BJ (cell line): ENCODE data around the gene NCF4. TPM values are rescaled to one million over a fixed set of nuclear protein-coding genes. Genes with fewer than 3 reads are reported as not detected.

ENCODE experiments used
- CTCF ChIA-PET: fragments of 350-600 bp; formaldehyde crosslinking; extraction: SDS; loops from one replicate; lab custom pipeline; 2021; ENCODE audit warnings: antibody characterized with exemption, inconsistent platforms; lab: Yijun Ruan, JAX
- POLR2A ChIA-PET: fragments of 300-600 bp; sonication (Branson Sonifier 250); formaldehyde crosslinking; extraction: SDS; loops from one replicate; lab custom pipeline; 2021; ENCODE audit warnings: antibody characterized with exemption; lab: Charles Lee
- DNase-seq: peaks from one replicate; pipeline ENCODE4 v3.0.0-alpha.2; 2011; ENCODE audit warnings: low read depth
- H3K27me3 ChIP-seq: 2 replicates; pipeline ENCODE4 v1.6.0; 2011; ENCODE audit warnings: low read length; ENCODE audit not compliant: control insufficient read depth, insufficient read depth
- H3K36me3 ChIP-seq: 2 replicates; pipeline ENCODE4 v1.5.1; 2011; ENCODE audit warnings: low read length; ENCODE audit not compliant: control insufficient read depth, insufficient read depth
- H3K4me3 ChIP-seq: 2 replicates; pipeline ENCODE4 v1.5.1; 2011; ENCODE audit warnings: low read depth, mild to moderate bottlenecking, control low read depth, low read length
- polyA minus RNA-seq: library from RNA; depleted of rRNA, polyadenylated mRNA; stranded (reverse); fragments of >200 nt; gene quantifications from 2 replicates; pipeline ENCODE4 v1.2.3, GENCODE V29; 2011; rRNA and poly(A)+ RNA removed
- polyA plus RNA-seq: library from polyadenylated mRNA; depleted of rRNA; stranded (reverse); fragments of >200 nt; gene quantifications from 2 replicates; pipeline ENCODE4 v1.2.3, GENCODE V29; 2011; rRNA removed
- TF ChIP-seq, protein P1 (sequence below): IDR thresholded peaks from 2 replicates; pipeline ENCODE4 v1.5.1; 2011; ENCODE audit warnings: low read depth, mild to moderate bottlenecking, control low read depth, inconsistent platforms, low read length, moderate library complexity; ENCODE audit not compliant: insufficient read depth

The NCF4 gene
- polyA plus RNA-seq = not detected in 2 replicates
- polyA minus RNA-seq = not detected in 2 replicates

DNA sequence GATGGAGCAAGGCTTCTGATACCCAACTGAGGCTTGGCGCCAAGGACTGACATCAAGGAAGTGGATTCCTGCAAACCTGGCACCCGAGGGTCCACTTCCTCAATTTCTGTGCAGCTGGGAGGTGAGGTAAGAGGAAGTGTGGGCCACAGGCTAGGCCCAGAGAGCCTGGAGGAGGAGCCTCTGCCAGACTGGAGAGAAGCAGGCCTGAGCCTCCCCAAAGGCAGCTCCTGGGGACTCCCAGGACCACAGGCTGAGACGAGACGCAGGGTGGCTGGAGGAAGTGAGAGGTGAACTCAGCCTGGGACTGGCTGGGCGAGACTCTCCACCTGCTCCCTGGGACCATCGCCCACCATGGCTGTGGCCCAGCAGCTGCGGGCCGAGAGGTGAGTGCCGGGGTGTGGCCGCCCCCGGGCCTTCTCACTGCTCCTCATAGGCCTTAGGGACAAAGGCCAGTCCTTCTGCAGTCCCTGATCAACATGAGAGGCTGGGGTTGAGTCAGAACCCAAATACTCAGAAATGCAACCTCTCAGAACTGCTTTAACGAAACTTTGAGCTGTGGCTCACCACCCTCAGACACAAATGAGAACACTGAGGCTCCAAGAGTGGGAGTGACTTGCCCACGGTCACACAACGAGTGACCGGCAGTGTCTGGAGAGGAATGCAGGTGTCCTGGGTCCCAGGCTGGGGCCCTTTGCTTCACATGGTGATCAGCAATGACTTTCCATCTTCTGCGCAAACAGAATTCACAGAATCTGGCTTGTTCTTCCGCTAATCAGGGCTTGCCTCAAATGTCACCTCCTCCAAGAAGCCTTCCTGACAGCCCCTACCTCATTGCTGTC, at the start of gene NCF4:
NCF4 (plus strand) TSS at position 186 of the 839 bp plus-strand sequence; CDS start at position 352, 166 bp downstream.
- H3K36me3 ChIP-seq = no peaks in the 10 kb centered on the region
- H3K4me3 ChIP-seq = no peak within 1 kb of the TSS
- POLR2A ChIA-PET = no interaction called here
- TF ChIP-seq, protein P1, sequence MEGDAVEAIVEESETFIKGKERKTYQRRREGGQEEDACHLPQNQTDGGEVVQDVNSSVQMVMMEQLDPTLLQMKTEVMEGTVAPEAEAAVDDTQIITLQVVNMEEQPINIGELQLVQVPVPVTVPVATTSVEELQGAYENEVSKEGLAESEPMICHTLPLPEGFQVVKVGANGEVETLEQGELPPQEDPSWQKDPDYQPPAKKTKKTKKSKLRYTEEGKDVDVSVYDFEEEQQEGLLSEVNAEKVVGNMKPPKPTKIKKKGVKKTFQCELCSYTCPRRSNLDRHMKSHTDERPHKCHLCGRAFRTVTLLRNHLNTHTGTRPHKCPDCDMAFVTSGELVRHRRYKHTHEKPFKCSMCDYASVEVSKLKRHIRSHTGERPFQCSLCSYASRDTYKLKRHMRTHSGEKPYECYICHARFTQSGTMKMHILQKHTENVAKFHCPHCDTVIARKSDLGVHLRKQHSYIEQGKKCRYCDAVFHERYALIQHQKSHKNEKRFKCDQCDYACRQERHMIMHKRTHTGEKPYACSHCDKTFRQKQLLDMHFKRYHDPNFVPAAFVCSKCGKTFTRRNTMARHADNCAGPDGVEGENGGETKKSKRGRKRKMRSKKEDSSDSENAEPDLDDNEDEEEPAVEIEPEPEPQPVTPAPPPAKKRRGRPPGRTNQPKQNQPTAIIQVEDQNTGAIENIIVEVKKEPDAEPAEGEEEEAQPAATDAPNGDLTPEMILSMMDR = no peak
- CTCF ChIA-PET = interaction anchor here (0.7 to 8.2 kb wide), 4 partner anchors 9 to 581 kb away, joined by 3 to 89 read pairs (median 3); no protein-coding TSS in a partner anchor
- DNase-seq = no peak
- peaks cover 10% of the 10 kb centered on the region for H3K27me3 ChIP-seq

DNA sequence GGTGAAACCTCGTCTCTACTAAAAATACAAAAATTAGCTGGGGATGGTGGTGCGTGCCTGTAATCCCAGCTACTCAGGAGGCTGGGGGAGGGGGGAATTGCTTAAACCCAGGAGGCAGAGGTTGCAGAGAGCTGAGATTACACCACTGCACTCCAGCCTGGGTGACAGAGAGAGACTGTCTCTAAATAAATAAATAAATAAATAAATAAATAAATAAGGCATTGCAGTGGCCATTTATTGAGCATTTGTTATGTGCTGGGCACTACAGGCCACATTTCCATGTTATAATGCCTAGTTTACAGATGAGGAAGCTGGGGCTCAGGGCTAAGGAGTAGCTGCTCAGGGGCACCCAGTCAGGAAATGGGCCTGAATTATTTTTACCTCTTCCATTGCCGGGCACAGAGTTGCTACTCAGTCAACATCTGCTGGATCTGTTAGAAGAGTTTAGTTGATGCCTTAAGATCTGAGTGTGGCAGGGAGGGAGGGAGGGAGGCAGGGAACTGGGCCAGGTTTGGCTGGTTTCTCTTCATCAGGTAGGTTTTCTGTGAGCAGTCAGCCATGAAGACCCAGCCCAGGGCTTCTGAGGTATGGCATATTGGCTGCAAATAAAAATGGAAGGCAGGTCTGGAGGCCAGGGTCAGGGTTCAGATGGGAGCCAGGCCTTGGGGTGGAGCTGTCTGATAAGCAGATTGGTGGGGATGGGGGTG, 49.6 kb upstream of the NCF4 start:
- ChIA-PET POLR2A (no interaction called here), CTCF (interaction anchor here (0.6 to 1.5 kb wide), 2 partner anchors 29 to 42 kb away, joined by 3 to 4 read pairs; no protein-coding TSS in a partner anchor)
- DNase-seq = no peak
- peaks cover 53% of the 10 kb centered on the region for H3K27me3 ChIP-seq
- H3K4me3 ChIP-seq = no peak overlapping the region
- H3K36me3 ChIP-seq = no peaks in the 10 kb centered on the region
- TF ChIP-seq, protein P1 = no peak

DNA sequence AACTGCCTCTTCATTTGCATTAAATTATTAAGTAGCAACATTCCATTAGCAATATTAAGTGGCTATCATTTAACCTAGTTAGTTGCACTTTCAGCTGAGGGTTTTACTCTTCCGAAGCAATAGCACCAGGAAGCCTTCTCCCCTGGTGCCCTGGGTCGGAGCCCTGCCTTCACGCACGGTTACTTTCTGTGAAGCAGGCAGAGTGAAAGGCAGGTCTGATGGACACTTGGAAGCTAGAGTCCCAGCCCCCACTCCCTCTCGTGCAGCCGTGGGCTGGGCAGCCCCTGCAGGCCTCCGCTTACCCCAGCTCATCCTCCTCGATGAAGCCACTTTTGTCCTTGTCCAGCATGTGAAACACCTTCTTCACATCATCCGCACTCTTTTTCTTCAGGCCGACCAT, 46.0 kb upstream of the NCF4 start:
- Histone ChIP-seq H3K27me3 (peaks cover 63% of the 10 kb centered on the region), H3K36me3 (no peaks in the 10 kb centered on the region), H3K4me3 (no peak overlapping the region)
- no peak for DNase-seq
- TF ChIP-seq, protein P1 = no peak
- CTCF ChIA-PET = interaction anchor here (1.1 kb wide), 1 partner anchor 33 kb away, joined by 3 read pairs; no protein-coding TSS in a partner anchor
- POLR2A ChIA-PET = no interaction called here

DNA sequence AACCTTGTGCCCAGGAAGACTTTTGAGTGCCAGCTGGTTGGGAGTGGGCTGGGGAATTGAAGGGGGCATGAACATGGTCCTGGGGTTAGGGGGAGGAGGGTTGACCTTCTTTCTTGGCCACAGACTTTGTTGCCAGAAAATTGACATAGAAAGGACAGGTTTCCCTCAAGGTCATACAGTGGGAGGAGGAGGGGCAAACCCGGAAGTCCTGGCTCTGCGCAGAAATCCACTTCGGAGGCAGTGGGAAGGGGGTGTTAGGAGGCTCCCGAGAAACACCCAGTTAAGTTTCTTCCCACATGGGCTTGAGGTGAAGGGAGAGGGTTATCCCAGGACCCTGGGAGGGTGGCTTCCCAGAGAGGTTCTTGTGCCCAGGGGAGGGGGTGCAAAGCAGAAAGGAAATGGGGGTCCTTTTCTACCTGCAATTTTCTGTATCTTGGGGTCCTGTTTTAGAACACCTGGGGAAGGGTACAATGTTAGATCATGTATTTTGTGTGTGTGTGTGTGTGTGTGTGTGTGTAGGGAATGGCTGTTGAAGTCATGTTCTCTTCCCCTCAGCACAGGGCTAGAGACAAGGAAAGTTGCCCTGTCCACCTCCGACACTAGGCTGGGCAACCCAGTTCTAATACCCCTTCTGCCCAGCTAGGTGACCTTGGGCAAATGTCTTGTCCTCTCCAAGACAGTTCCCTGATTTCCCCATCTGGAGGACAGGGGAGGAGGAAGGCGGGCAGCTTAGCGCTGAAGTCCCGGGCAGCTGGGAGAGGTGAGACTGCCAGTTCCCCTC, 45.1 kb upstream of the NCF4 start:
- no peak overlapping the region for H3K4me3 ChIP-seq
- ChIA-PET CTCF (interaction anchor here (1.1 kb wide), 1 partner anchor 34 kb away, joined by 3 read pairs; no protein-coding TSS in a partner anchor), POLR2A (no interaction called here)
- H3K27me3 ChIP-seq = peaks cover 60% of the 10 kb centered on the region
- H3K36me3 ChIP-seq = no peaks in the 10 kb centered on the region
- TF ChIP-seq, protein P1 = no peak
- DNase-seq = no peak
